NCI-H2107 treated with DMSO at 0.1 percent for 48 hours (cell line): ENCODE data around the gene PPT1.
A peak's percentile ranks its signal among the peaks of the same experiment; 100 is the strongest.
"Not testable (repeated sequence)": the region's sequence is repeated elsewhere in the genome, so short reads cannot be mapped to it uniquely, and the experiment has no call there.

ENCODE experiments used
- DNase-seq: peaks from one replicate; lab custom pipeline; 2025; ENCODE audit not compliant: unreplicated experiment; lab: John Stamatoyannopoulos, UW

PPT1 gene

GRCh38 chr1:40057310-40058030 lies 39.6 kb downstream of the PPT1 start:
- DNase-seq = no peak

GRCh38 chr1:40056519-40057309 lies 40.3 kb downstream of the PPT1 start:
- no peak for DNase-seq

GRCh38 chr1:40053138-40053887 lies 43.7 kb downstream of the PPT1 start:
- DNase-seq = no peak

GRCh38 chr1:40050863-40051262 lies 46.2 kb downstream of the PPT1 start:
- DNase-seq = no peak

- no peak for DNase-seq
These were observed 47.3 kb downstream of the PPT1 start for GRCh38 chr1:40049725-40050124.

GRCh38 chr1:40047769-40048168 lies 49.3 kb downstream of the PPT1 start:
- DNase-seq = no peak

- DNase-seq = no peak
These were observed 49.8 kb downstream of the PPT1 start for GRCh38 chr1:40047276-40047675.

- DNase-seq = no peak
These were observed 51.3 kb downstream of the PPT1 start for GRCh38 chr1:40045766-40046165.

GRCh38 chr1:40045182-40045581 lies 51.9 kb downstream of the PPT1 start:
- DNase-seq = no peak

GRCh38 chr1:40044110-40044509 lies 52.9 kb downstream of the PPT1 start:
- DNase-seq = no peak

- DNase-seq = no peak
These were observed 54.7 kb downstream of the PPT1 start for GRCh38 chr1:40042341-40042740.

GRCh38 chr1:40041466-40041838 lies 55.6 kb downstream of the PPT1 start:
- DNase-seq = no peak

GRCh38 chr1:40040511-40041465 lies 56.3 kb downstream of the PPT1 start, which contains the start of gene CAP1:
Gene CAP1, plus strand, starts transcription at chr1:40040729. Its CDS starts 18,618 bp downstream, at chr1:40059347.
- DNase-seq = peak; percentile 100

- peak; percentile 100 for DNase-seq
These were observed 57.1 kb downstream of the PPT1 start for GRCh38 chr1:40039757-40040510.

GRCh38 chr1:40039245-40039756 lies 57.8 kb downstream of the PPT1 start:
- peak; percentile 100 for DNase-seq

- DNase-seq = no peak
These were observed 58.4 kb downstream of the PPT1 start for GRCh38 chr1:40038697-40039096.

- not testable (repeated sequence) for DNase-seq
These were observed 59.8 kb downstream of the PPT1 start for GRCh38 chr1:40037254-40037653.

- DNase-seq = no peak
These were observed 60.5 kb downstream of the PPT1 start for GRCh38 chr1:40036574-40036973.

GRCh38 chr1:40034869-40035268 lies 62.2 kb downstream of the PPT1 start:
- no peak for DNase-seq
